ENCODE measurements around the gene MAMDC4.

The MAMDC4 gene

DNA sequence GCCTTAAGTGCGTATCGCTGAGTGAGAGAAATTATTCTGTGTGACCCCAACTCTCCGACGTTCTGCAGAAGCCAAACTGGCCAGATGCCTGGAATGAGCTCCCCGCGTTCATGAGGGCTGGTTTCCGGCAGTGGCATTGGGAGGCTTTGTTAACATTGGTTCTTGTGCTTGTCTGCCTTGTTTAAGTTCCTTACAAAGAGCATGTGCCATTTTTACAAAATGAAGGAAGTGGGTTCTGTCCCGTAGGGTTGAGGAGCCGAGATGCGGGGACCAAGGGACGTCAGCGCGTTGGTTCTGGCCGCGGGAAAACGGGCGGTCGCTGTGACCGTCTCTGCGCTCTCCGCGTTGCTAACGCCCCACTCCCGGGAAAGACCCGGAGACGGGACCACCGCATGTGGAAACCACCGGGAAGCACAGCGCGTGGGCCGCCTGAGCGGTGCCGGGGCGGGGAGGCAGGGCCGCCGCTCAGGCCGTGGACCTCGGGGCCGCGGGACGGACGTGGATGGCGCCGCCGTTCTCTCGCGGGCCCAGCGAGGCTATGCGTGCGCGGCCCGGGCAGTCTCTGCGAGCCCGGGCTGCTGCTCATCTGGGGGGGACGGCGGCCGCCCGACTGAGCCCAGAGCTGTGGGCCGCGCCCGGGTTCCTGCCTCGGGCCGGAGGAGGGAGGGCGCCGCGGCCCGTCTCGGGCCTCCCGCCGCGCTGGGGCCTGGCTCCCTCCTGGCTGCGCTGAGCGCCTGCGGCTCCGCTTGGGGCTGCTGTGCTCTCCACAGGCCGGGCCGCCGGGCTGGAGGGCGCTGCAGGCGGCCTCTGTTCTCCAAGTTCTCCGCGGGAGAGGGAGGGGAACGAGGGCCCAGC lies 30.9 kb upstream of the MAMDC4 start:
- no peaks in the 10 kb centered on the region for H3K9me3 Mint-ChIP-seq (ENCODE audit: low read depth)
- no peak overlapping the region for H3K27ac Mint-ChIP-seq
- H3K4me1 Mint-ChIP-seq (ENCODE audit: low read depth), result peaks cover 11% of the 10 kb centered on the region
- no peaks in the 10 kb centered on the region for H3K27me3 Mint-ChIP-seq
- peaks cover 3% of the 10 kb centered on the region for H3K36me3 Mint-ChIP-seq
- no peak overlapping the region for H3K4me3 Mint-ChIP-seq

DNA sequence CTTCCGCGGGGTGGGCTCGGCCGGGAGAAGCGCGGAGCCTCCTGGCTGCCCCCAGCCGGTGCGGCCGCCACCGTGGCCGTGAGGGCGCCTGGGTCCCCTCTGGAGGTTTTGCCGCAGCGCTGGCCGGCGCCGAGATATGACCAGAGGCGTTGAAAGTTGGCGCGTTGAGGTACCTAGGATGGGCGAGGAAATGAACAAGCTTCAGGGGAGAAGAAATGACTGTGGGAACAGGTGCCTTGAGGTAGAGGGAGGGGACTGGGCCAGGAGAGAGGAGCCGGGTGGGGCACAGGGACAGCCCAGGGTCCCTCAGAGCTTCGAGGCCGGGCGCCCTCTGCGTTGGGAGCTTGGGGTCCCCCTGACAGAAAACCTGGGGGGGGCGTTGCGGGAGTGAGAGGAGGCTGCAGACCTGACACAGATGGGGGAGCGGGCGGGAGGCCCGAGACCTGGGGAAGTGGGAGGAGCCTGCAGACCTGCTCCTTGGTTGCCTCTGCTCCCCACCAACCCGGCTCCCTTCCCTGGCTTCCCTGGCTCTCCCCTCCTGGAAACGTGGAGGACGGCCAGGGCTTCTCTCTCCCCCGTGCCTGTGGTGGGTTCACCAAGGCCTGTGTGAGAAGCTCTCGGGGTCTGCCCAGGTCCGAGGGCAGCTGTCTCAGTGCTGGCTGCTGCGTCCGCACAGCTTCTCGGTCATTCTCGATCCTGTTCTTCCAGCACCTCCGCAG lies 30.2 kb upstream of the MAMDC4 start:
- H3K4me1 Mint-ChIP-seq (ENCODE audit: low read depth), result peaks cover 8% of the 10 kb centered on the region
- peaks cover under 1% of the 10 kb centered on the region for H3K36me3 Mint-ChIP-seq
- no peak overlapping the region for H3K4me3 Mint-ChIP-seq
- no peaks in the 10 kb centered on the region for H3K27me3 Mint-ChIP-seq
- H3K9me3 Mint-ChIP-seq (ENCODE audit: low read depth), result no peaks in the 10 kb centered on the region
- H3K27ac Mint-ChIP-seq, result no peak overlapping the region

DNA sequence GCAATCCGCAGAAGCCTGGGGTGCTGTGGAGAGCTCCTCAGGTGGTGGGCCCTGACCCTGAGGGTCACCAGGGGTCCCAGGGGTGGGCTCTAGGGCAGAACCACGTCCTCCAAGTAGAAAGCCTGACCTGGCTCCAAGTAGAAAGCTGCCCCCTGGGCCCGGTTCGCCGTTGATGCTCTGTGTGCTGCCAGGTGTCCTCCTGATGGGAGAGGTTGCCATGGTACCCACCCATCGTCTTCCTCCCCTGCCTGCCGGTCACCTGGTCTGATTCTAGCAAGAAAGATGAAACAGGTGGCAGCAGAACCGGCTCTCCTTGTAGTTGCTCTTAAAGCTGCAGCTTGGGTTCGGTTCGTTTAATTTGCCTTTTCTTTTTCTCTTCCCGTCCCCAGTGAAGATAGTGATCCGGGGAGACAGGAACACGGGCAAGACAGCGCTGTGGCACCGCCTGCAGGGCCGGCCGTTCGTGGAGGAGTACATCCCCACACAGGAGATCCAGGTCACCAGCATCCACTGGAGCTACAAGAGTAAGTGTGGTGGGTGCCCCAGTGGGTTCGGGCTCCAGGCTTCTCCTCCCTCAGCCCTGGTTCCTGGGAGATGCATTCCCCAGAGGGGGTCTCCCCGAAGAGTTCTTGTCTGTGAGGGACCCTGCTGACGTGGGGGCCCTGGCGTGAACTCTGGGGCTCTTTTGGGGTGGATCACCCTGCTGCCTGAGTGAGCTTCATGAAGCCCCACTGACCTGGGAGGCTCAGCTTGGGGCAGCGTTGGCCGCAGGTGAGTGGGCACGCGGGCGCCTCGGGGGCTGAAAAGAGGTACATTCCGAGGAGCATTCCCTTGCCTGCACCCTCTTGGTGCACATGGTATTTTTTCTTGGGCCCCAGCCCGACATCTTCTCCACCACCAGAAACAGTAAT lies 28.8 kb upstream of the MAMDC4 start:
- Mint-ChIP-seq H3K4me3 (no peak overlapping the region), H3K4me1 (ENCODE audit: low read depth) (peaks cover 7% of the 10 kb centered on the region), H3K9me3 (ENCODE audit: low read depth) (no peaks in the 10 kb centered on the region), H3K27ac (no peak overlapping the region), H3K27me3 (no peaks in the 10 kb centered on the region), H3K36me3 (no peaks in the 10 kb centered on the region)

DNA sequence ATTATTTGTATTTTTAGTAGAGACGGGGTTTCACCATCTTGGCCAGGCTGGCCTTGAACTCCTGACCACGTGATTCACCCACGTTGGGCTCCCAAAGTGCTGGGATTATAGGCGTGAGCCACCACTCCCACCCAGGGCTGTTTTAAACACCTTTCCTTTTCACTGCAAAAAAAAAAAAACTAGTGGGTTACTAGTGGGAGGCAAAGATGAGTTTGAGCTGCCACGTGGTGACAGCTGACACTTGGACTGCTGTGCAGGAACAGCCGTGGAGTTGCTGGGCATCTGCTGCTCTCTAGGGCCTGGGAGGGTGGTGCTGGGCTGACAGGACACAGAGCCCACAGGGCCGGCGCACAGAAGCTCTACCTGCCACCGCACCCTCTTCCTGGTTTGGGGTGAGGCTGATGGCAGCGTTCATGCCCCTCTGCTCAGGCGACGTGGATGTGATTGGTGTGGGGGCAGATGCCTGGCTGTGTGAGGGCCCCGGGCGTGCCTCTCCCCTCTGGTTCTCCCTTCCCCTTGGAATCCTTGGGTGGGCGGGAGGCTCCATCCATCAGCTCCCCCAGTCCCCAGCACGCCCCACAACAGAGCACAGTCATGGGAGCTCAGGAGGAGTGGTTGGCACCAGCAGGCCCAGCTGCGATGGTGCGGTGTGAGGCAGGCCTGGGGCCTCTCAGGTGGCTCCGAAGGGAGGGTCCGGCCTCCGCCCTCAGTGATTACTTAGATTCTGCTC lies 27.5 kb upstream of the MAMDC4 start:
- H3K4me3 Mint-ChIP-seq, result no peak overlapping the region
- H3K9me3 Mint-ChIP-seq (ENCODE audit: low read depth), result no peaks in the 10 kb centered on the region
- H3K4me1 Mint-ChIP-seq (ENCODE audit: low read depth), result peaks cover 4% of the 10 kb centered on the region
- no peaks in the 10 kb centered on the region for H3K27me3 Mint-ChIP-seq
- H3K27ac Mint-ChIP-seq, result no peak overlapping the region
- no peaks in the 10 kb centered on the region for H3K36me3 Mint-ChIP-seq

DNA sequence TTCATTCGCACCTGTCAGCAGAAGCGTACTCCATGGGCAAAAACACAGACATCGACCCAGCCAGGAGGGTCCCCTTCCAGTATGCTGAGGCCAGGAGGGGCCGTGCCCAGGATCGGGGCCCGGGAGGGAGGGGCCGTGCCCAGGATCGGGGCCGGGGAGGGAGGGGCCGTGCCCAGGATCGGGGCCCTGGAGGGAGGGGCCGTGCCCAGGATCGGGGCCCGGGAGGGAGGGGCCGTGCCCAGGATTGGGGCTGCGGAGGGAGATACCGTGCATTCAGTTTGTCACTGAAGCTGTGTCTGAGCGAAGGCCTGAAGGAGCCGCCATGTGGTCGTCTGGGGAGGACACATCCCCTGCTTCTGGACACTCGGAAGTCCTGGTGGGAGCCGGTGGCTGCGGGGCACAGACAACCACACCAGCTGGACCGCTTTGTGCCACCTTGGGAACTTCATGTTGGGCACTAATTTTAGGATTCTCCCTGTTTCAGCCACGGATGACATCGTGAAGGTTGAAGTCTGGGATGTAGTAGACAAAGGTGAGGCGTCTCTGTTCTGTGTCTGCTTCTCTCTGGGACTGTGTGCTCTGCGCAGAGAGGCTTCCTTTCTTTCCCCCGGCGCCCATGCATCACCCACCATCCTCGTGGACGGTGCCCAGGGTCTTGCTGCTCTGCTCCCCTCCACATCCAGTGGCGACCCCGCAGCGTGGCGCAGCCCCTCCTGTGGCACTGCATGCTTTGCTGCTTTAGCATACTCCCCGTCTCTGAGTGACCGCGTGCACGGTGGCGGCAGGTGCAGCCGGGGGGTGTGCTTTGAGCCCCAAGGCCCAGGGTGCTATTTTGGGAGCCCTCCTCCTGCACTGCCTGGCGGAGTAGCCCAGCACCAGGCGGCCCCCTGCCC lies 26.6 kb upstream of the MAMDC4 start:
- Mint-ChIP-seq H3K27ac (no peak overlapping the region), H3K9me3 (ENCODE audit: low read depth) (no peaks in the 10 kb centered on the region), H3K27me3 (no peaks in the 10 kb centered on the region), H3K4me1 (ENCODE audit: low read depth) (peaks cover 4% of the 10 kb centered on the region), H3K4me3 (no peak overlapping the region), H3K36me3 (no peaks in the 10 kb centered on the region)

DNA sequence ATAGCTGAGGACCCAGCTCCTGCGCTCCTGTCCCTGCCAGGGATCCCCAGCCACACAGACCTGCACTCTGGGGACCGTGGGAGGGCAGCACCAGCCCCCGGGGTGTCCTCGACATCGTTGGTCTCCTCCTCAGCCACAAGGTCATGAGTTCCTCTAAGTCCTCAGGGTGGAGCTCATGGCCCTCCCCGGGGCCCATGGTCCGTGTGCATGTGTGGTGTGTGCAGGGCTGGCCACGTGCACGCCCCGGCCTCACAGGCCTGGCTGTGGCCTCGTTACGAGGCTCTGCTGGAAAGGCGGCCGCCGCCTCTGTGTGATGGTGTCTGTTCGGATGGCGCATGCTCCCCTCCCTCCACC lies 26.0 kb upstream of the MAMDC4 start:
- H3K9me3 Mint-ChIP-seq (ENCODE audit: low read depth), result no peaks in the 10 kb centered on the region
- H3K27ac Mint-ChIP-seq, result no peak overlapping the region
- no peaks in the 10 kb centered on the region for H3K36me3 Mint-ChIP-seq
- H3K4me3 Mint-ChIP-seq, result no peak overlapping the region
- H3K27me3 Mint-ChIP-seq, result no peaks in the 10 kb centered on the region
- no peaks in the 10 kb centered on the region for H3K4me1 Mint-ChIP-seq (ENCODE audit: low read depth)

DNA sequence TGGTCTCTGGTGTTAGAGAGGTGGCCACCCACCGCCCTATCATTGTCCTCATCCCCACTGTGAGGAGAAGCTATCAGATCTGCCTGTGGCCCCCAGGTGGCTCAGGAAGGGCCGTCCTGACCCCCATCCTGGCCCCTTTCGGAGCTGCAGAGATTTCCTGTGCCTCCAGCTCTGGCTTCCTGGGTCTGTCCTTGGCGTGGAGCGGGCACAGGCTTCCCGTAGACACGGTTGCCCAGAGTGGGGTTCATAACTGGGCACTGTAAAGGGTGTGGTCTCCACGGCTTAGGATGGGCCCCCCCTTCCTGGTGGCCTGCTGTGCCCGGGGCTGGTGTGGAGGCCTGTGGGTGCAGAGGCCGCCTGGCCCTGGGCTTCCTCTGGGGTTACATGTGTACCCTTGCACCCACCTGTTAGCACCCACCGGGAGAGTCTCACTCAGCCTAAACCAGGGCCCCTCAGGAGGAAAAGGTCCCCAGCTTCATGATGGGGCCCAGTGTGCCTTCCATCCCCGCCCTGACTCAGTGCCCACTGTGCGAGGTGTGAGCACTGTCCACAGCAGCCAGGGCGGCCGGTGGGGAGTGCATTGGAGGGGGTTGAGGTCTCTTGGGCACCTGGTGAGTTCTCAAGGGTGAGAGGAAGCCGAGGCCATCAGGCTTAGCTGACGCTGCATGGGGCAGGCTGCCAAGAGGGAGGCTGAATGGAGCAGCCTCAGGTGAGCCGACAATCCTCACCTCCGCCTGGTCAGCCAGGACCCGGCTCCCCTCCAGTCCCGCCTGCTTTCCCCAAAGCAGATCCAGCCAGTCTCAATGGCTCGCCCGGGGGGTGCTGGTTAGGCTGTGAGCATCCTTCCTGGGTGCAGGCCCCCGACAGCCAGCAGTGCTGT lies 25.2 kb upstream of the MAMDC4 start:
- Mint-ChIP-seq H3K36me3 (no peaks in the 10 kb centered on the region), H3K27me3 (no peaks in the 10 kb centered on the region), H3K27ac (no peak overlapping the region), H3K4me3 (no peak overlapping the region), H3K4me1 (ENCODE audit: low read depth) (no peaks in the 10 kb centered on the region), H3K9me3 (ENCODE audit: low read depth) (no peaks in the 10 kb centered on the region)

DNA sequence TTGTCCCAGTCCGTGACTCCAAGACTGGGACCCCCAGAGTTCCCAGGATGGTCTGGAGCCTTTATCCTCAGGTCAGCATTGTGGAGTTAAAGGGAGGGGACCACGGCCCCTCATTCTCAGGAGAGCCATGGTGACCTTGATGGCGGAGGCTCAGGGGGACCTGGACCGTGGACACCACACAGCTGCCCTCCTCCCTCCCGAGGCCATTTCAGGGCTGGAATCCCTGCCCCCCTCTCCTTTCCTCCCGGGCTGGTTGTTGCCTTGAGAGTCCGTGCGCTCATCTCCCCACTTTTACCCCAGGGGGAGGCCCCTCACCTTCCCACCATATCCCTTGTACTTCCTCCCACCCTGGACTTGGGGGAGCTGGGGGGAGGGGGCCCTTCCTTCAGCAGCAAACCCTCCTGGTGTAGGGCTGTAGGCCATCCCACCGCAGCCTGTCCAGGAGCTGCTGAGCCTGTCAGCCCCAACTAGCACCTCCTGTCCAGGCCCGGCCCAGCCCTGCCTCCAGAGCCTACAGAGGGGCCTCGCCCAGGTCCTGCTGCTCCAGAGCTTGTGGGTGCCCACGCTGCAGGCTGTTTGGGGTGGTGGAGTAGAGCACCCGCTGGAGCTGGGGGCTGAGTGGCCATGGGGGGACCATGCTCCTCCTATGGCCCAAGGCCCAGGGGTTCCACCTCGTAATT lies 24.2 kb upstream of the MAMDC4 start:
- no peak overlapping the region for H3K4me3 Mint-ChIP-seq

DNA sequence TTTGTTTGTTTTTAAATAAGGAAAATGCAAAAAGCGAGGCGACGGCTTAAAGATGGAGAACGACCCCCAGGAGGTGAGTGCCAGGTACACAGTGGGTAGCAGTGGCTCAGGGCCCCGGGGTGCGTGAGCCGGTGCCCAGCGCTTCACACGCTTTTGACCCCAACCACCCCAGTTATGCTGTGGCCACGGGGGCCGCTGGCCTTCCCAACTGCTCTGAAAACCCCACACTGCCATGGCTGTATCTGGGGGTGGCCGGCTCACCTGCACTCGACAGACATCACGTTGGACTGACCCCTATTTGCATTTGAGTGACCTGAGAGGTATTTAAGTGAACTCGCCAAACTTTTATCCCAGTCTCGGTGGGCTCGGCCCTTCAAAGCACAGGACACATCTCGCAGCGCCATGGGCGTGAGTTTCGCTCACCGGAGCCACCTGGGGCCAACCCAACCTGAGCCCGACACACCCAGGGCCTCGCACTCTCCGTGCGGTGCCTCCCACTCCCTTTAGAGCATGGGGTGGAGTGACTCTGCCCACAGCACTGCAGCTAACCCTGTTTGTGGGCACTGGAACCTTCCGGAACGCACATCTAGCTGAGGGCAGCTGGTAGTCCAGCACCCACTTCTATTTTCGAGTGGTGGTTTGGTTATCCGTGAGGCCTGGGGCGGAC lies 23.5 kb upstream of the MAMDC4 start:
- Mint-ChIP-seq H3K9me3 (ENCODE audit: low read depth) (no peaks in the 10 kb centered on the region), H3K27me3 (no peaks in the 10 kb centered on the region), H3K4me1 (ENCODE audit: low read depth) (no peaks in the 10 kb centered on the region), H3K4me3 (no peak overlapping the region), H3K36me3 (no peaks in the 10 kb centered on the region), H3K27ac (no peak overlapping the region)

More for the DNA sequence above, 24.2 kb upstream of the MAMDC4 start:
- no peak overlapping the region for H3K27ac Mint-ChIP-seq
- no peaks in the 10 kb centered on the region for H3K4me1 Mint-ChIP-seq (ENCODE audit: low read depth)
- H3K27me3 Mint-ChIP-seq, result no peaks in the 10 kb centered on the region
- no peaks in the 10 kb centered on the region for H3K36me3 Mint-ChIP-seq
- no peaks in the 10 kb centered on the region for H3K9me3 Mint-ChIP-seq (ENCODE audit: low read depth)

DNA sequence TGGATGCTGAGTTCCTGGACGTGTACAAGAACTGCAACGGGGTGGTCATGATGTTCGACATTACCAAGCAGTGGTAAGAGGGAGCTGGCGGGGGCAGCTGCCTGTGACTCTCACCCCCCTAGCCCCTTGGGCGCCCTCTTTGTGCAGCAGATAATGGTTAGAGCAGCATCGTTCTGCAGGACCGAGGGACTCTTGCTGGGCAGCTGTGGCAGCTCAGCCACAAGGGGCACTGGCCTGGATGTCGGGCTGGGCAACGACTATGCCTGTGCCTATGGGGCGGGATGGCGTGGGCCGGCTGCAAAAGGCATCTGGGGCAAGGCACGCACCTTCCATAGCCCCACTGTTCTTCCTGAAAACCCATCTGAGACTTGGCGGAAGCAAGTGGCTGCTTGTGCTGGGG lies 22.7 kb upstream of the MAMDC4 start:
- Mint-ChIP-seq H3K27me3 (no peaks in the 10 kb centered on the region), H3K4me1 (ENCODE audit: low read depth) (no peaks in the 10 kb centered on the region), H3K36me3 (no peaks in the 10 kb centered on the region), H3K4me3 (no peak overlapping the region), H3K27ac (no peak overlapping the region), H3K9me3 (ENCODE audit: low read depth) (no peaks in the 10 kb centered on the region)

DNA sequence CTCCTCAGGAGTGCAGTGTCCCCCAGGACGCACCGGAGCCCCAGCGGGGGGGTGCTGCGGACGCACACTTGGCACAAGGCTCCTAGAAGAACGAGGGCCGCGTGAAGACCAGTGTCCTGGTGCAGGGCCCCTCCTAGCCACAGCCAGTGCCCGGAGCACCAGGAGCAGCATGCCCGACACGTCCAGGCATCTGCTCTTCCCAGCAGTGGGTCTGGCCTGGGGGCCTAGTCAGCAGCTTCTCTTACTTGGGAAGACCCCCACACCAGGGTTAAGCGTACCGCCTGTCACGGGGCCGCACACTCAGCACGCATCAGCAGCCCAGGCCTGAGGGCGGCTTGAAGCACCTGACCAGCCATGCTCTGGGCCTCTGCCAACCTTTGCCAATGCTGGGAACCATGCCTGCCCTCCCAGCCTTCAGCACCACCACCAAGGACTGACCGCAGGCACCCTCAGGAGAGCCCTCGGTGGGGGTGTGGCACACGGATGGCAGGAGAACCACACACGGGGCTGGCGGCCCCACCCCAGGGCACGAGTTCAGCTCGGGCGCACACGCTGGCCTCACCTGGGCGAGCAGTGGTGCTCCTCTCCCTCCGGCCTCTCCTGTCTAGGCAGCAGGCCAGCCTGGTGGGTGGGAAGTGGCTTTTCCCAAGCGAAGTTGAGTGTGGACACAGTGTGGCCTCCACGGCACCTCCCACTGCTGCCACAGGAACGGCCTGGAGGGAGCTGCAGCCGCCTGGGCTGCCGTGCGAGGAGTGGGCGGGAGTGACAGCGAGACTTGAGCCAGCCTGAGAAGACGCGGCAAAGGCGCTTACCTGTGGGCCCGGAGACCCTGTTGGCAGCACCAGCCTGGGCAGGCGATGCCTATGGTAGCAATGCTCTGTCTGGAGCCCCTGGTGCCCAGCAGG lies 21.9 kb upstream of the MAMDC4 start:
- no peaks in the 10 kb centered on the region for H3K27me3 Mint-ChIP-seq
- no peaks in the 10 kb centered on the region for H3K9me3 Mint-ChIP-seq (ENCODE audit: low read depth)
- H3K4me3 Mint-ChIP-seq, result no peak overlapping the region
- H3K36me3 Mint-ChIP-seq, result no peaks in the 10 kb centered on the region
- no peak overlapping the region for H3K27ac Mint-ChIP-seq
- H3K4me1 Mint-ChIP-seq (ENCODE audit: low read depth), result no peaks in the 10 kb centered on the region

Data from activated naive CD8-positive, alpha-beta T cell (primary cell).